NCI-H128 (cell line): ENCODE measurements around the gene PTPRB.

ENCODE experiments used
- DNase-seq: peaks from one replicate; lab custom pipeline; 2025; ENCODE audit not compliant: unreplicated experiment; lab: John Stamatoyannopoulos, UW

PTPRB gene

GRCh38 chr12:70467918-70468733 is 169.1 kb downstream of the PTPRB start:
- no peak for DNase-seq

- DNase-seq, result no peak
These were observed 169.8 kb downstream of the PTPRB start for GRCh38 chr12:70467476-70467875.

- no peak for DNase-seq
These were observed 170.5 kb downstream of the PTPRB start for GRCh38 chr12:70466753-70467152.
